ENCODE results near the gene HECTD4. TPM values are rescaled to one million over a fixed set of nuclear protein-coding genes. Genes with fewer than 3 reads are reported as not detected.

Gene HECTD4
- total and polyA plus RNA-seq, 9 of the 15 experiments (the other 6 are each of a cell fraction or from before 2014, with no cell fraction given): 3.5 to 33.3 (median 13.5) TPM

DNA sequence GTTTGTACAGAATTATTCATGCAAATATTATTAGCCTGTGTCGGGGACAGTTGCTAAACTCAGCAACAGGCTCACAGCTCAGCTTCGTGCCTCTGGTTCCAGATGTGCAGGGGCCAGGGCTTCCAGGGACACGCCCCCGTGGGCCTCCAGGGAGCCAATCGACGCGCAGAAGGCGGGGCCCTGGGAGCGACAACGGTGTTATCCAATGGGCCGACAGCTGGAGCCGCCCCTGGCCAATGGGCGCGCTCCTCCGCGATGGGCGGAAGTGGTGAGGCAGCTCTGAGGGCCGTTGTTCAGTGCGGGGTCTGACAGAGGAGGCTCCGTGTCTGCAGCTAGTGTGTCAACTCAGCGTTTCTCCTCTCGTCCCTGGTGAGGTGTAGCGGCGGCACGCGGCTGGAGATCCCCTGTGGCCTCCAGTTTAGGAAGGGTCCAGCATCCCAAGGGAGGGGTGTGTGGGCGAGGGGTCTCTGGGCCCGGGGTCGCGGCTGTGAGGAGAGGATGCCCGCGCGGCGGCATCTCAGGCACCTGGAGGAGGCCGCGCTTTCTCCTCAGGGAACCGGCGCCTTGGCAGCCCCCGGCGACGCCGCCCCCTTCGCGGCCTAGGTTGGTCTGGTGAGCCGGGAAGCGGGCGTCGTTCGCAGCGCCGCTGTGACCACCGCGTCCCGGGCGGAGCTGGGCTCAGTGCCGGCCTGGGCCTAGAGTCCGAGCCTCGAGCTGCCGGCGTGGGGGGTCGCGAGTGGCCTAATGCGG is 256.8 kb downstream of the HECTD4 start, which contains the start of gene TRAFD1 (continued):
- TF ChIP-seq, protein P1, sequence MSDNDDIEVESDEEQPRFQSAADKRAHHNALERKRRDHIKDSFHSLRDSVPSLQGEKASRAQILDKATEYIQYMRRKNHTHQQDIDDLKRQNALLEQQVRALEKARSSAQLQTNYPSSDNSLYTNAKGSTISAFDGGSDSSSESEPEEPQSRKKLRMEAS (CRISPR knock-in tag; IDR thresholded peaks at IDR 0.05): no peak
- TF ChIP-seq, protein P2, sequence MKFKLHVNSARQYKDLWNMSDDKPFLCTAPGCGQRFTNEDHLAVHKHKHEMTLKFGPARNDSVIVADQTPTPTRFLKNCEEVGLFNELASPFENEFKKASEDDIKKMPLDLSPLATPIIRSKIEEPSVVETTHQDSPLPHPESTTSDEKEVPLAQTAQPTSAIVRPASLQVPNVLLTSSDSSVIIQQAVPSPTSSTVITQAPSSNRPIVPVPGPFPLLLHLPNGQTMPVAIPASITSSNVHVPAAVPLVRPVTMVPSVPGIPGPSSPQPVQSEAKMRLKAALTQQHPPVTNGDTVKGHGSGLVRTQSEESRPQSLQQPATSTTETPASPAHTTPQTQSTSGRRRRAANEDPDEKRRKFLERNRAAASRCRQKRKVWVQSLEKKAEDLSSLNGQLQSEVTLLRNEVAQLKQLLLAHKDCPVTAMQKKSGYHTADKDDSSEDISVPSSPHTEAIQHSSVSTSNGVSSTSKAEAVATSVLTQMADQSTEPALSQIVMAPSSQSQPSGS (CRISPR knock-in tag; IDR thresholded peaks at IDR 0.05): no peak
- TF ChIP-seq ZZZ3 (IDR thresholded peaks at IDR 0.05): no peak
- TF ChIP-seq, protein P3, sequence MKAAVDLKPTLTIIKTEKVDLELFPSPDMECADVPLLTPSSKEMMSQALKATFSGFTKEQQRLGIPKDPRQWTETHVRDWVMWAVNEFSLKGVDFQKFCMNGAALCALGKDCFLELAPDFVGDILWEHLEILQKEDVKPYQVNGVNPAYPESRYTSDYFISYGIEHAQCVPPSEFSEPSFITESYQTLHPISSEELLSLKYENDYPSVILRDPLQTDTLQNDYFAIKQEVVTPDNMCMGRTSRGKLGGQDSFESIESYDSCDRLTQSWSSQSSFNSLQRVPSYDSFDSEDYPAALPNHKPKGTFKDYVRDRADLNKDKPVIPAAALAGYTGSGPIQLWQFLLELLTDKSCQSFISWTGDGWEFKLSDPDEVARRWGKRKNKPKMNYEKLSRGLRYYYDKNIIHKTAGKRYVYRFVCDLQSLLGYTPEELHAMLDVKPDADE (conservative IDR thresholded peaks at IDR 0.05; ENCODE audit: control insufficient read depth, low read depth, low read length): no peak; the same call in 1 of the 2 replicates
- TF ChIP-seq ZNF57 (CRISPR knock-in tag; IDR thresholded peaks at IDR 0.05): no peak
- TF ChIP-seq, protein P4, sequence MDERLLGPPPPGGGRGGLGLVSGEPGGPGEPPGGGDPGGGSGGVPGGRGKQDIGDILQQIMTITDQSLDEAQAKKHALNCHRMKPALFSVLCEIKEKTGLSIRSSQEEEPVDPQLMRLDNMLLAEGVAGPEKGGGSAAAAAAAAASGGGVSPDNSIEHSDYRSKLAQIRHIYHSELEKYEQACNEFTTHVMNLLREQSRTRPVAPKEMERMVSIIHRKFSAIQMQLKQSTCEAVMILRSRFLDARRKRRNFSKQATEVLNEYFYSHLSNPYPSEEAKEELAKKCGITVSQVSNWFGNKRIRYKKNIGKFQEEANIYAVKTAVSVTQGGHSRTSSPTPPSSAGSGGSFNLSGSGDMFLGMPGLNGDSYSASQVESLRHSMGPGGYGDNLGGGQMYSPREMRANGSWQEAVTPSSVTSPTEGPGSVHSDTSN (CRISPR knock-in tag; IDR thresholded peaks at IDR 0.05; ENCODE audit: low read depth): peak; percentile 94
- TF ChIP-seq, protein P4 (tag; conservative IDR thresholded peaks at IDR 0.05; ENCODE audit: low read depth): peak; percentile 99
- no peak for TF ChIP-seq ZNF197 (CRISPR knock-in tag; IDR thresholded peaks at IDR 0.05; ENCODE audit: low read depth)
- TF ChIP-seq NRF1 (conservative IDR thresholded peaks at IDR 0.05 in 1 of 2, IDR thresholded peaks at IDR 0.05 in 1 of 2): peak; percentile 77 to 82
- peak; percentile 49; the same call in 1 of the 2 replicates for TF ChIP-seq CXXC5 (CRISPR knock-in tag; IDR thresholded peaks at IDR 0.05)
- TF ChIP-seq CHD2 (IDR thresholded peaks at IDR 0.05; ENCODE audit: low read depth, low read length): peak; percentile 91
- no peak for TF ChIP-seq HCFC1 (IDR thresholded peaks at IDR 0.05; ENCODE audit: low read depth, low read length)
- no peak for TF ChIP-seq NONO (IDR thresholded peaks at IDR 0.05; ENCODE audit: low read depth in 2 of 2, low read length in 1 of 2)
- TF ChIP-seq, protein P5, sequence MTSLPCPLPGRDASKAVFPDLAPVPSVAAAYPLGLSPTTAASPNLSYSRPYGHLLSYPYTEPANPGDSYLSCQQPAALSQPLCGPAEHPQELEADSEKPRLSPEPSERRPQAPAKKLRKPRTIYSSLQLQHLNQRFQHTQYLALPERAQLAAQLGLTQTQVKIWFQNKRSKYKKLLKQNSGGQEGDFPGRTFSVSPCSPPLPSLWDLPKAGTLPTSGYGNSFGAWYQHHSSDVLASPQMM (CRISPR knock-in tag; IDR thresholded peaks at IDR 0.05): no peak
- no peak for TF ChIP-seq HNRNPUL1 (IDR thresholded peaks at IDR 0.05; ENCODE audit: low read length)
- TF ChIP-seq SRSF3 (IDR thresholded peaks at IDR 0.05; ENCODE audit: insufficient read depth, low read length): no peak
- peak; percentile 63; the same call in 1 of the 2 replicates for TF ChIP-seq ZBED1 (IDR thresholded peaks at IDR 0.05)
- TF ChIP-seq LARP7 (IDR thresholded peaks at IDR 0.05): no peak
- peak; percentile 49 for TF ChIP-seq EGR1 (conservative IDR thresholded peaks at IDR 0.05)
- TF ChIP-seq ZNF217 (CRISPR knock-in tag; IDR thresholded peaks at IDR 0.05): no peak
- no peak for TF ChIP-seq RFX1 (IDR thresholded peaks at IDR 0.05)
- TF ChIP-seq WHSC1 (IDR thresholded peaks at IDR 0.05; ENCODE audit: low read length): no peak
- no peak for TF ChIP-seq ZNF134 (CRISPR knock-in tag; conservative IDR thresholded peaks at IDR 0.05)
- TF ChIP-seq MYBL2 (IDR thresholded peaks at IDR 0.05; ENCODE audit: low read depth): no peak
- TF ChIP-seq MYBL2 (CRISPR knock-in tag; IDR thresholded peaks at IDR 0.05; ENCODE audit: borderline replicate concordance): no peak

Data from K562 (cell line).